ENCODE data around the gene PRDM11. TPM values are rescaled to one million over a fixed set of nuclear protein-coding genes. Genes with fewer than 3 reads are reported as not detected.

Gene PRDM11
- total and polyA plus RNA-seq, 2 of the 8 experiments (the other 6 are each of a cell fraction or from before 2014, with no cell fraction given): 3.6 to 11.7 TPM

- H2BK120ac ChIP-seq (replicated peaks; ENCODE audit: low read depth, low read length): no peak overlapping the region
- no peaks in the 10 kb centered on the region for H3K79me2 ChIP-seq (ENCODE audit: control insufficient read depth in 1 of 2, insufficient read depth in 2 of 2, low read length in 2 of 2)
- no peaks in the 10 kb centered on the region for H3K23me2 ChIP-seq (ENCODE audit: low read depth, low read length)
- no peak for TF ChIP-seq CEBPB (IDR thresholded peaks at IDR 0.05; ENCODE audit: low read depth, low read length)
- no peak for TF ChIP-seq EP300 (IDR thresholded peaks at IDR 0.05; ENCODE audit: borderline replicate concordance in 1 of 2, low read depth in 2 of 2, low read length in 2 of 2)
- TF ChIP-seq TEAD4 (IDR thresholded peaks at IDR 0.05; ENCODE audit: low read depth, low read length): no peak
- TF ChIP-seq, protein P1, sequence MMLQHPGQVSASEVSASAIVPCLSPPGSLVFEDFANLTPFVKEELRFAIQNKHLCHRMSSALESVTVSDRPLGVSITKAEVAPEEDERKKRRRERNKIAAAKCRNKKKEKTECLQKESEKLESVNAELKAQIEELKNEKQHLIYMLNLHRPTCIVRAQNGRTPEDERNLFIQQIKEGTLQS (IDR thresholded peaks at IDR 0.05; ENCODE audit: insufficient read depth, low read depth, low read length): no peak
- no peak for TF ChIP-seq POU5F1 (IDR thresholded peaks at IDR 0.05; ENCODE audit: low read depth, low read length)
- H3K9me3 ChIP-seq (ENCODE audit: insufficient read depth in 2 of 2, low read depth in 1 of 2, low read length in 1 of 2): no peaks in the 10 kb centered on the region
- H3K23ac ChIP-seq (ENCODE audit: insufficient read length): no peak overlapping the region
- peaks cover 0 to 10% (median 4%) of the 10 kb centered on the region in 4 experiments; a peak in 3 of 8 replicates for H3K36me3 ChIP-seq (ENCODE audit: control insufficient read depth in 2 of 4, insufficient read depth in 4 of 4, low read length in 3 of 4)
- H3K4me3 ChIP-seq (ENCODE audit: extremely low read depth in 1 of 4, insufficient read depth in 2 of 4, low read depth in 3 of 4, low read length in 4 of 4): no peak overlapping the region
- no peak overlapping the region for H2BK5ac ChIP-seq (ENCODE audit: low read depth, low read length)
- H2BK12ac ChIP-seq (ENCODE audit: low read depth, low read length): no peak overlapping the region
- no peak overlapping the region for H3K56ac ChIP-seq (replicated peaks; ENCODE audit: insufficient read length, low read depth, low read length)
- H3K79me1 ChIP-seq (ENCODE audit: low read depth, low read length): no peaks in the 10 kb centered on the region
- no peak overlapping the region for H3K9ac ChIP-seq (replicated peaks in 1 of 4; ENCODE audit: extremely low read depth in 1 of 4, low read depth in 3 of 4, low read length in 3 of 4)
- no peak overlapping the region for H4K5ac ChIP-seq (ENCODE audit: insufficient read length, low read depth, low read length)
- ChIA-PET CTCF (ENCODE audit: partially characterized antibody) (interaction anchor here (2.6 to 10.0 kb wide), 2 partner anchors 11 to 12 kb away, joined by 13 to 61 read pairs; no protein-coding TSS in a partner anchor), POLR2A (ENCODE audit: partially characterized antibody) (no interaction called here)
- no peak overlapping the region for H3K18ac ChIP-seq (ENCODE audit: extremely low read depth, low read length)
- no peak overlapping the region for H3K14ac ChIP-seq (ENCODE audit: insufficient read length)
- DNase-seq (ENCODE audit: low read depth in 1 of 2, low spot score in 2 of 2): no peak
- H4K8ac ChIP-seq (ENCODE audit: extremely low read depth, insufficient read depth, low read length): no peak overlapping the region
- 82% methylated on average over 5 of the region's 5 CpGs; no CpG with 5 or more reads in 1 of the 2 experiments for WGBS, 2 experiments (ENCODE audit: extremely low coverage in 1 of 2, insufficient coverage in 1 of 2, insufficient read length in 1 of 2, insufficient replicate concordance in 2 of 2, low coverage in 1 of 2, low lambda C conversion rate in 2 of 2, missing lambda C conversion rate in 1 of 2)
- H2BK15ac ChIP-seq (ENCODE audit: low read length): no peak overlapping the region
- no peak overlapping the region for H2AFZ ChIP-seq (ENCODE audit: low read length)
- no peak overlapping the region for H3K4ac ChIP-seq (replicated peaks; ENCODE audit: insufficient read length, low read depth, low read length)
- H4K20me1 ChIP-seq (replicated peaks in 1 of 2; ENCODE audit: control insufficient read depth in 1 of 2, insufficient read depth in 2 of 2, low read length in 2 of 2): peaks cover 0 to 2% of the 10 kb centered on the region in 2 experiments
- H4K91ac ChIP-seq (replicated peaks; ENCODE audit: insufficient read length, low read length): no peak overlapping the region
- no peaks in the 10 kb centered on the region; a peak in 1 of 7 replicates for H3K4me1 ChIP-seq (replicated peaks in 1 of 4; ENCODE audit: control insufficient read depth in 3 of 4, insufficient read depth in 4 of 4, low read length in 3 of 4)
- no peak for FAIRE-seq
- no peak overlapping the region for H3K27ac ChIP-seq (ENCODE audit: low read depth, low read length)
- no peak overlapping the region for H2BK20ac ChIP-seq (ENCODE audit: low read length)
- H3K27me3 ChIP-seq (replicated peaks in 1 of 4; ENCODE audit: control insufficient read depth in 3 of 4, extremely low read depth in 1 of 4, insufficient read depth in 3 of 4, low read length in 3 of 4): no peaks in the 10 kb centered on the region; a peak in 1 of 7 replicates
- no peak overlapping the region for H3K4me2 ChIP-seq (ENCODE audit: insufficient read depth in 1 of 2, low read depth in 2 of 2, low read length in 2 of 2)
- no peak overlapping the region for H2AK5ac ChIP-seq (ENCODE audit: low read depth, low read length)
Observed at GRCh38 chr11:45223496-45223895, 77.1 kb downstream of the PRDM11 start.

Measured in H1 (cell line).